GM23338 (cell line): ENCODE data around the gene GSTP1. TPM values are rescaled to one million over a fixed set of nuclear protein-coding genes. Genes with fewer than 3 reads are reported as not detected.

Experiments
- ATAC-seq: fragments of 200-7000 bp; cut with Tn5 transposase; 3 replicates; pipeline ENCODE4 v1.9.1; 2020
- DNase-seq: peaks from one replicate; pipeline ENCODE4 v3.0.0-alpha.2; 2015; ENCODE audit warnings: low spot score
- H2AFZ ChIP-seq: fragments of 200-600 bp; sonication (generic); 2 replicates; pipeline ENCODE4 v1.8.0; 2016; ENCODE audit warnings: antibody characterized with exemption, mild to moderate bottlenecking, moderate library complexity
- H3F3A ChIP-seq: fragments of 200-600 bp; sonication (generic); replicated peaks from 2 replicates; pipeline ENCODE4 v1.8.0; 2017; ENCODE audit warnings: antibody characterized with exemption, mixed run types, low read depth
- H3K27ac ChIP-seq: fragments of 200-600 bp; sonication (generic); 2 replicates; pipeline ENCODE4 v1.6.1; 2016; ENCODE audit warnings: low read depth
- H3K27me3 ChIP-seq: fragments of 200-600 bp; sonication (generic); 2 replicates; pipeline ENCODE4 v1.8.0; 2016; ENCODE audit warnings: mild to moderate bottlenecking, mixed run types, moderate library complexity; ENCODE audit not compliant: insufficient read depth
- H3K36me3 ChIP-seq: fragments of 200-600 bp; sonication (generic); 2 replicates; pipeline ENCODE4 v1.8.0; 2016; ENCODE audit warnings: mild to moderate bottlenecking; ENCODE audit not compliant: insufficient read depth
- H3K4me1 ChIP-seq: fragments of 200-600 bp; sonication (generic); 2 replicates; pipeline ENCODE4 v1.8.0; 2016; ENCODE audit warnings: mild to moderate bottlenecking, moderate library complexity; ENCODE audit not compliant: insufficient read depth
- H3K4me2 ChIP-seq: fragments of 200-600 bp; sonication (generic); 2 replicates; pipeline ENCODE4 v1.7.1; 2017; ENCODE audit warnings: mixed run types
- H3K4me3 ChIP-seq: fragments of 200-600 bp; sonication (generic); 2 replicates; pipeline ENCODE4 v1.6.1; 2016; ENCODE audit warnings: mixed run types
- H3K79me2 ChIP-seq: fragments of 200-600 bp; sonication (generic); replicated peaks from 2 replicates; pipeline ENCODE4 v1.8.0; 2017; ENCODE audit warnings: mild to moderate bottlenecking; ENCODE audit not compliant: insufficient read depth
- H3K9me2 ChIP-seq: fragments of 200-600 bp; sonication (generic); 2 replicates; pipeline ENCODE4 v1.8.0; 2017; ENCODE audit not compliant: insufficient read depth
- H4K20me1 ChIP-seq: fragments of 200-600 bp; sonication (generic); replicated peaks from 2 replicates; pipeline ENCODE4 v1.8.0; 2017; ENCODE audit warnings: mild to moderate bottlenecking; ENCODE audit not compliant: insufficient read depth
- H3K27ac Mint-ChIP-seq: 2 replicates; pipeline ENCODE4 v1.8.0; 2020; ENCODE audit warnings: inconsistent platforms, mild to moderate bottlenecking, moderate library complexity, mixed read lengths
- H3K27me3 Mint-ChIP-seq: 3 replicates; pipeline ENCODE4 v1.8.0; 2022; ENCODE audit warnings: low read depth, mild to moderate bottlenecking, moderate library complexity, mixed read lengths, inconsistent platforms; ENCODE audit not compliant: insufficient read depth, poor library complexity
- H3K36me3 Mint-ChIP-seq: 3 replicates; pipeline ENCODE4 v1.8.0; 2021; ENCODE audit warnings: low read depth, mild to moderate bottlenecking, inconsistent platforms, moderate library complexity, mixed read lengths
- H3K4me1 Mint-ChIP-seq: 3 replicates; pipeline ENCODE4 v1.8.0; 2020; ENCODE audit warnings: mild to moderate bottlenecking, inconsistent platforms, mixed read lengths
- H3K4me3 Mint-ChIP-seq: 3 replicates; pipeline ENCODE4 v1.8.0; 2021; ENCODE audit warnings: moderate library complexity, mild to moderate bottlenecking, inconsistent platforms, mixed read lengths
- H3K9me3 Mint-ChIP-seq: 3 replicates; pipeline ENCODE4 v1.8.0; 2020; ENCODE audit warnings: moderate library complexity, mild to moderate bottlenecking, inconsistent platforms, mixed read lengths
- CREB1 ChIP-seq: fragments of 250-450 bp; sonication (Bioruptor Pico); IDR thresholded peaks from 2 replicates; pipeline ENCODE4 v1.5.0; 2020; ENCODE audit warnings: low read depth, mild to moderate bottlenecking, moderate library complexity
- EZH2 ChIP-seq: fragments of 200-600 bp; sonication (generic); IDR thresholded peaks from one replicate; pipeline ENCODE4 v1.8.0; 2017; ENCODE audit warnings: antibody characterized with exemption, mild to moderate bottlenecking, low read depth; ENCODE audit not compliant: unreplicated experiment
- EZH2phosphoT487 ChIP-seq: fragments of 200-600 bp; sonication (generic); IDR thresholded peaks from one replicate; pipeline ENCODE4 v1.8.1; 2018; ENCODE audit warnings: antibody characterized with exemption; ENCODE audit not compliant: unreplicated experiment
- JUNB ChIP-seq: IDR thresholded peaks from one replicate; pipeline ENCODE4 v1.6.1; 2016; ENCODE audit warnings: antibody characterized with exemption; ENCODE audit not compliant: unreplicated experiment
- NANOG ChIP-seq: IDR thresholded peaks from 2 replicates; pipeline ENCODE4 v1.6.1; 2016; ENCODE audit warnings: antibody characterized with exemption, borderline replicate concordance
- REST ChIP-seq: IDR thresholded peaks from one replicate; pipeline ENCODE4 v1.6.1; 2018; ENCODE audit warnings: antibody characterized with exemption; ENCODE audit not compliant: unreplicated experiment
- ZNF114 ChIP-seq: fragments of 250-450 bp; sonication (Bioruptor Pico); IDR thresholded peaks from 2 replicates; pipeline ENCODE4 v1.5.0; 2020; ENCODE audit warnings: mild to moderate bottlenecking, moderate library complexity
- polyA plus RNA-seq: library from polyadenylated mRNA; unstranded; fragments of >200 nt; fragmentation: Nextera tagmentation; extraction: Ambion mirVana; gene quantifications from 2 replicates; pipeline ENCODE4 v1.2.1, GENCODE V29; 2016
- total RNA-seq: library from RNA; depleted of rRNA; stranded (reverse); fragments of >200 nt; shearing (Covaris generic); gene quantifications from 2 replicates; pipeline ENCODE4 v1.2.3, GENCODE V29; 2014
- TF ChIP-seq, protein P1 (sequence below), 2 experiments: fragments of 200-600 bp in 1 of 2; sonication (generic) in 1 of 2; conservative IDR thresholded peaks; 2 replicates each; pipeline versions ENCODE4 v1.5.1 to v1.6.1; 2016 to 2017; ENCODE audit warnings: antibody characterized with exemption in 2 of 2, low read depth in 2 of 2, mild to moderate bottlenecking in 2 of 2, moderate library complexity in 1 of 2
- TF ChIP-seq, protein P2 (sequence below): IDR thresholded peaks from 2 replicates; pipeline ENCODE4 v1.6.1; 2016; ENCODE audit warnings: antibody characterized with exemption

The GSTP1 gene
- total and polyA plus RNA-seq, 2 experiments from 2014 or later = 1,776 to 1,881 TPM

GRCh38 chr11:67630228-67630942 lies 46.8 kb downstream of the GSTP1 start (continued):
- TF ChIP-seq, protein P1, sequence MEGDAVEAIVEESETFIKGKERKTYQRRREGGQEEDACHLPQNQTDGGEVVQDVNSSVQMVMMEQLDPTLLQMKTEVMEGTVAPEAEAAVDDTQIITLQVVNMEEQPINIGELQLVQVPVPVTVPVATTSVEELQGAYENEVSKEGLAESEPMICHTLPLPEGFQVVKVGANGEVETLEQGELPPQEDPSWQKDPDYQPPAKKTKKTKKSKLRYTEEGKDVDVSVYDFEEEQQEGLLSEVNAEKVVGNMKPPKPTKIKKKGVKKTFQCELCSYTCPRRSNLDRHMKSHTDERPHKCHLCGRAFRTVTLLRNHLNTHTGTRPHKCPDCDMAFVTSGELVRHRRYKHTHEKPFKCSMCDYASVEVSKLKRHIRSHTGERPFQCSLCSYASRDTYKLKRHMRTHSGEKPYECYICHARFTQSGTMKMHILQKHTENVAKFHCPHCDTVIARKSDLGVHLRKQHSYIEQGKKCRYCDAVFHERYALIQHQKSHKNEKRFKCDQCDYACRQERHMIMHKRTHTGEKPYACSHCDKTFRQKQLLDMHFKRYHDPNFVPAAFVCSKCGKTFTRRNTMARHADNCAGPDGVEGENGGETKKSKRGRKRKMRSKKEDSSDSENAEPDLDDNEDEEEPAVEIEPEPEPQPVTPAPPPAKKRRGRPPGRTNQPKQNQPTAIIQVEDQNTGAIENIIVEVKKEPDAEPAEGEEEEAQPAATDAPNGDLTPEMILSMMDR (conservative IDR thresholded peaks at IDR 0.05; ENCODE audit: low read depth in 2 of 2) = peak; percentile 64 to 86
- TF ChIP-seq ZNF114 (CRISPR knock-in tag) = no peak
- TF ChIP-seq EZH2phosphoT487 = no peak
- no peak for TF ChIP-seq NANOG
- no peak for TF ChIP-seq EZH2
- TF ChIP-seq CREB1 (CRISPR knock-in tag) = no peak
- TF ChIP-seq JUNB = no peak

GRCh38 chr11:67630943-67631331 lies 47.3 kb downstream of the GSTP1 start:
- Histone ChIP-seq H3K9me2 (no peaks in the 10 kb centered on the region), H3K27ac (no peak overlapping the region), H3K27me3 (no peaks in the 10 kb centered on the region), H4K20me1 (no peaks in the 10 kb centered on the region), H3F3A (peaks cover 5% of the 10 kb centered on the region; the same call in 1 of the 2 replicates), H2AFZ (peak overlapping the region; percentile 83), H3K4me1 (peaks cover 10% of the 10 kb centered on the region; the same call in 1 of the 2 replicates), H3K4me2 (peak overlapping the region; percentile 87), H3K36me3 (no peaks in the 10 kb centered on the region), H3K79me2 (no peaks in the 10 kb centered on the region), H3K4me3 (peak overlapping the region; percentile 83)
- H3K4me3 Mint-ChIP-seq = peak overlapping the region; percentile 78
- H3K27me3 Mint-ChIP-seq = peaks cover 30% of the 10 kb centered on the region
- H3K27ac Mint-ChIP-seq = peak overlapping the region; percentile 86
- no peaks in the 10 kb centered on the region; the same call in 1 of the 3 replicates for H3K9me3 Mint-ChIP-seq
- ATAC-seq (no peak), DNase-seq (no peak)
- H3K4me1 Mint-ChIP-seq = peaks cover 20% of the 10 kb centered on the region; the same call in 2 of the 3 replicates
- peaks cover 10% of the 10 kb centered on the region for H3K36me3 Mint-ChIP-seq
- TF ChIP-seq ZNF114 (CRISPR knock-in tag) (no peak), REST (no peak), EZH2phosphoT487 (no peak), NANOG (no peak), JUNB (no peak), EZH2 (no peak)
- TF ChIP-seq, protein P2, sequence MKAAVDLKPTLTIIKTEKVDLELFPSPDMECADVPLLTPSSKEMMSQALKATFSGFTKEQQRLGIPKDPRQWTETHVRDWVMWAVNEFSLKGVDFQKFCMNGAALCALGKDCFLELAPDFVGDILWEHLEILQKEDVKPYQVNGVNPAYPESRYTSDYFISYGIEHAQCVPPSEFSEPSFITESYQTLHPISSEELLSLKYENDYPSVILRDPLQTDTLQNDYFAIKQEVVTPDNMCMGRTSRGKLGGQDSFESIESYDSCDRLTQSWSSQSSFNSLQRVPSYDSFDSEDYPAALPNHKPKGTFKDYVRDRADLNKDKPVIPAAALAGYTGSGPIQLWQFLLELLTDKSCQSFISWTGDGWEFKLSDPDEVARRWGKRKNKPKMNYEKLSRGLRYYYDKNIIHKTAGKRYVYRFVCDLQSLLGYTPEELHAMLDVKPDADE = no peak
- TF ChIP-seq, protein P1 (conservative IDR thresholded peaks at IDR 0.05; ENCODE audit: low read depth in 2 of 2) = no peak
